ENCODE measurements around the gene GOLGA8Q. TPM values are rescaled to one million over a fixed set of nuclear protein-coding genes. Genes with fewer than 3 reads are reported as not detected.
A peak's percentile ranks its signal among the peaks of the same experiment; 100 is the strongest.
"Not testable (repeated sequence)": the region's sequence is repeated elsewhere in the genome, so short reads cannot be mapped to it uniquely, and the experiment has no call there.

GOLGA8Q gene, protein sequence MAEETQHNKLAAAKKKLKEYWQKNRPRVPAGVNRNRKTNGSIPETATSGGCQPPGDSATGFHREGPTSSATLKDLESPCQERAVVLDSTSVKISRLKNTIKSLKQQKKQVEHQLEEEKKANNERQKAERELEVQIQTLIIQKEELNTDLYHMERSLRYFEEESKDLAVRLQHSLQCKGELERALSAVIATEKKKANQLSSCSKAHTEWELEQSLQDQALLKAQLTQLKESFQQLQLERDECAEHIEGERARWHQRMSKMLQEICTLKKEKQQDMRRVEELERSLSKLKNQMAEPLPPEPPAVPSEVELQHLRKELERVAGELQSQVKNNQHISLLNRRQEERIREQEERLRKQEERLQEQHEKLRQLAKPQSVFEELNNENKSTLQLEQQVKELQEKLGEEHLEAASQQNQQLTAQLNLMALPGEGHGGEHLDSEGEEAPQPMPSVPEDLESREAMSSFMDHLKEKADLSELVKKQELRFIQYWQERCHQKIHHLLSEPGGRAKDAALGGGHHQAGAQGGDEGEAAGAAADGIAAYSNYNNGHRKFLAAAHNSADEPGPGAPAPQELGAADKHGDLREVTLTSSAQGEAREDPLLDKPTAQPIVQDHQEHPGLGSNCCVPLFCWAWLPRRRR
- not detected for polyA plus RNA-seq (2013, experiment 1 of 2)
- polyA plus RNA-seq (2013, experiment 2 of 2): not detected

DNA sequence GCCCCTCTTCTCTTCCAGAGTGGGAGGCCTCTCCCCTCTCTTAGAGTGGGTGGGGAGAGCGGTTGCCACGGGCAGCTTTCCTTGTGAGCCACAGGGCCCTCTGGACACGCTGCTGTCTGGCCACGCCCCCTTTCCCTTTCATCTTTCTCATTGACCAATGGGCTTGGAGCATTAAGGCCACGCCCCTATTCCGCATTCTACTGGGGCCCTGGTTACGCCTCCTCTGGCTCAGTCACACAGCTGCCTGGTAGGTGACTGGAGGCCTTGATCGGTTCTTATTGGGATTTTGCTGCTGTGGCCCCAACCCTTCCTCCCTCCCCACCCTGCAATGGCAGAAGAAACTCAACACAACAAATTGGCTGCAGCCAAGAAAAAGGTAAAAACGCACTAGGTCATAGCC lies at the start of gene GOLGA8Q:
Gene GOLGA8Q, plus strand, starts transcription at position 301 of the 400 bp plus-strand sequence. Its CDS starts 28 bp downstream, at position 329.
- no CpG with 5 or more reads among the region's 9 CpGs for WGBS
- not testable (repeated sequence) for H3K4me3 ChIP-seq (ENCODE audit: low read length); H3K27me3 ChIP-seq (ENCODE audit: insufficient read depth, low read length); H3K4me1 ChIP-seq (ENCODE audit: insufficient read depth, low read length); H3K36me3 ChIP-seq (ENCODE audit: insufficient read depth, low read length); H3K9ac ChIP-seq (ENCODE audit: low read depth, low read length); H3K9me3 ChIP-seq (ENCODE audit: insufficient read depth, low read depth, low read length); H3K27ac ChIP-seq (ENCODE audit: low read depth, low read length)

DNA sequence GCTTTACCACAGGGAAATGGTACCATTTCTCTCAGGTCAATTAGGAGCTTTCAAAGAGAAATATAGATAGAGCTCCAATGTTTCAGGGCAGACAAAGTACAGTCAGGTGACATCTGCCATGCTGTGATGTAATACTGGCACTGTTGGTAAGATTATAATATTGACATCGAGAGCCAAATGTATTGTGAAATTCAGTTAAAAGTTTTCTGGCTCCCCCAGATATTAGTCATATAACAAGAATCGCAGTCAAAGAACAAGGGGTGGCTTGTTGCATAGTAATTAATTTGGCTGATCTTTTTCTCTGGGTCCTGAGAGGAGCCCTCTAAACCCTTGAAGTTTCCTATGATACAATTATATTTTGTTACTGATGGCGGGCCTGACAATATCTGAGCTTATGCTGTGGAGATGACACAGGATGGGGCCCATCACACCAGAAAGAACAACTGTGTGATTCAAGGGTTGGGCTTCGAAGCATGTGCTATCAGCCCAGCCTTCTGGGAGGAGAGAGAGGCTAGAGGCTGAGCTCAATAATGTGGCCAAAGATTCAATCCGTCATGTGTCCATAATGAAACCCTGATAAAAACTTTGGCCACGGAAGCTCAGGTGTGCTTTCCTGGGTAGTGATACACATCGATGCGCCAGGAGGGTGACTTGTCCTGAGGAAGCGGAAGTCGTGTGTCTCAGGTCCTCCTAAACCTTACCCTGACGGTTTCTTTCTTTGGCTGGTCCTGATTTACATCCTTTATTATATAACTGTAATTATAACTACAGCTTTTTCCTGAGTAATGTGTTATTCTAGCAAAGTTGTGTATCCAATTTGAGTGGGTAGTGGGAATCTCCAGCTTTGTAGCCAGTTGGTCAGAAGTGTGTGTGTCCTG lies 48.7 kb upstream of the GOLGA8Q start:
- H3K27ac ChIP-seq (ENCODE audit: low read depth, low read length); H3K27me3 ChIP-seq (ENCODE audit: insufficient read depth, low read length); H3K4me1 ChIP-seq (ENCODE audit: insufficient read depth, low read length); H3K4me3 ChIP-seq (ENCODE audit: low read length); H3K36me3 ChIP-seq (ENCODE audit: insufficient read depth, low read length); H3K9me3 ChIP-seq (ENCODE audit: insufficient read depth, low read depth, low read length); H3K9ac ChIP-seq (ENCODE audit: low read depth, low read length): not testable (repeated sequence)
- 96% methylated on average over 4 of the region's 11 CpGs for WGBS

DNA sequence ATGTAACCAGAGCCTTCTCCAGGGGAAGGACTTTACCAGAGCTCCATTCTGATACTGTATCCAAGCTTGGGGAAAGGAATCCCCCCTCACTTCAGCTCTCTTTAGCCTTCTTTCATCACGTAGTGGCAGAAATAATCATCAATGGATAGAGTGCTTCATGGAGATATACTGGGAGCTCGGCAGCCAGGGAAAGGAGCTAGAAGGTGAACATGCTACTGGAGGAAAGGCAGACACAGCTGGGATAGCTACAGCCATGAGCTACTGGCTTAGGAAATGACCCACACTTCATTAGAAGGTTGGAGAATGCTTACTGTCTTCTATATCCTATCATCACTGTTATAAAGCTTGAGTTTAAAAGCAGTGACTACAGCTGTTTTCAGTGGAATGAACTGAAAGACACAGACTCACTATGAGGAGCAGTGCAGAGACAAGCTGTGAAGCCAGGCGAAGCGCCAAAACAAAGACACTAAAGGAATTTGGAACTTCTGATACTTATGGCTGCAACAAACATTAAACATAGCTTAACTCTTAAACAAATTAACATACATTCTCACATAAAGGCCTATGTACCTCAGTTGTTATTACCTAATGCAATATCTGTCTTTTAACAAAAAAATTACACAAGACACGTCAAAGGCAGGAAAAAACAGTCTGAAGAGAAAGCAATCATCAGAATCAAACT lies 47.5 kb upstream of the GOLGA8Q start:
- H3K4me1 ChIP-seq (ENCODE audit: insufficient read depth, low read length); H3K36me3 ChIP-seq (ENCODE audit: insufficient read depth, low read length); H3K9me3 ChIP-seq (ENCODE audit: insufficient read depth, low read depth, low read length); H3K4me3 ChIP-seq (ENCODE audit: low read length); H3K27me3 ChIP-seq (ENCODE audit: insufficient read depth, low read length); H3K9ac ChIP-seq (ENCODE audit: low read depth, low read length); H3K27ac ChIP-seq (ENCODE audit: low read depth, low read length): not testable (repeated sequence)
- WGBS: 94% methylated on average over 2 of the region's 5 CpGs

DNA sequence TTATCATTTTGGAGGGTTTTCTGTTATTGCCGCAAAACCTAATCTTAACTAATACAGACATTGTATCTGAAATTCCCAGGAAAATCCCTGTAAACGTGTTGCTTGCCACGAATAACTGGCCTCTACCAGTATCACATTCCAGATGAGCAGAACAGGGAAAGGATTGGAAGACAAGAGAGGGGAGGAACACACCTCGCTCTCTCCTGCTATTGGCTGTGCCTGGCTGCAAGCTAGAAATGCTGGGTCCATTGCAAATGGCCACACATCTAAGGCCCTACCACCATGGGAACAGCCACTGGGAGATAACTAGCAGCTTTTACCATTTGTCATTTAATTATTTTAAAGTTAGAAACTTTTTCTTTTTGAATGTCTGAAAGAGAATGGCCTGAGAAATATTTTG lies 37.3 kb upstream of the GOLGA8Q start:
- not testable (repeated sequence) for H3K27ac ChIP-seq (ENCODE audit: low read depth, low read length); H3K9ac ChIP-seq (ENCODE audit: low read depth, low read length); H3K4me3 ChIP-seq (ENCODE audit: low read length); H3K9me3 ChIP-seq (ENCODE audit: insufficient read depth, low read depth, low read length); H3K4me1 ChIP-seq (ENCODE audit: insufficient read depth, low read length); H3K36me3 ChIP-seq (ENCODE audit: insufficient read depth, low read length); H3K27me3 ChIP-seq (ENCODE audit: insufficient read depth, low read length)
- no CpG with 5 or more reads among the region's 4 CpGs for WGBS

DNA sequence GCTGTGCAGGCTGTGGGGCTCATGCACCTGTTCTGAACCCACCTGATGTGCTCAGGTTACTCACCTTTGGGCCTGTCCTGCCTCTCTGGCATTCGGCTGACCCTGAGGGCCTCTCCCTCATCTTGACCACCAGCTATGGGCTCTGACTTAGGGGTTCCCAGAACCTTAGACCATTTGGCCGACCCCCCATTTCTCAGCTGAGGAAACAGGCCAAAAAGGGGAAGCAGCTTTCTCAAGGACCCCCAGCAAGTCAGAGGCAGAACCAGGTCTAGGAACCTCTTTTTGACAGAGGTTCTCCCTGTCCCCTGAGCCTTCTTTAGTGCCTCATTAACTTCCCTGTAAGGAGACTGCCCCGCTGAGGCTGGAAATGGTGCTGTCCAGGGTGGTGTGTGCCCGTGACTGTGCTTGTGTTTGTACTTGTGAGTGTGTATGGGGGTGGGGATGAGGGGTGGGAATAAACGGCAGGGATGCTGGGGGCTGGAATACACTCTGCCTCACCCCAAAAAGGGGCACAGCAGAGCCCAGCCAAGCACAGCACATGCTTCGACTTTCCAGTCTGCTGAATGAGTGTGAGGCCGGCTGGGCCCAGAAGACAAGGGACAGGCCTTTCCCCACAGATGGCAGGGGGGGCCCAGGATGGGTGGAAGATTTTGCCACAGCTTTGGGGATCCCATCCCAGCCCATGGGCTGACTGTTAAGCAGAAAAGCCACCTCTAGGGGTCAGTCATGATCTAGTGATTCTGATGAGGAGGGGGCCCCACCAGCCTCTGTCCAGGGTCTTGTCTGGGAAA lies 28.2 kb upstream of the GOLGA8Q start:
- not testable (repeated sequence) for H3K9ac ChIP-seq (ENCODE audit: low read depth, low read length)

DNA sequence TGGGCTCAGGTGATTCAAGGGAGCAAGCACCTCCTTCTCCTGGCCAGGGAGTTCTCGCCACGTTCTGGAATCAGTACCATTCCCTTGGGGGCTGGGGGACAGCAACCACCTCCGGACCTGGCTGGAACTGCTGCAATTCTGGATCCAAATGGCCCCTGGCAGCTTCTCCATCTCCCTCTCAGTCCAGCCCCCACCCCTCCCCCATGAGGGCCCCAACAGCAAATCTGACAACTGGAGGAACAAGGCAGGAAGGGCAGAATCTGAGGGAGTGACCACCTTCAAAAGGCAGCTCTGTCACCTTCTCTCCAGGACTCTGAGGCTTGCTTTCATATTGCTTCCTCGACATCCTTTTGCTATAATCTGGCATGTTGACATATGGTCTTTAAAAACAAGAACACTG lies 25.9 kb upstream of the GOLGA8Q start:
- WGBS: 83% methylated on average over 1 of the region's 4 CpGs
- not testable (repeated sequence) for H3K27me3 ChIP-seq (ENCODE audit: insufficient read depth, low read length); H3K4me3 ChIP-seq (ENCODE audit: low read length); H3K36me3 ChIP-seq (ENCODE audit: insufficient read depth, low read length); H3K9ac ChIP-seq (ENCODE audit: low read depth, low read length); H3K9me3 ChIP-seq (ENCODE audit: insufficient read depth, low read depth, low read length); H3K27ac ChIP-seq (ENCODE audit: low read depth, low read length); H3K4me1 ChIP-seq (ENCODE audit: insufficient read depth, low read length)

More for the DNA sequence above, 28.2 kb upstream of the GOLGA8Q start:
- 68% methylated on average over 4 of the region's 7 CpGs for WGBS
- H3K4me1 ChIP-seq (ENCODE audit: insufficient read depth, low read length); H3K27ac ChIP-seq (ENCODE audit: low read depth, low read length); H3K27me3 ChIP-seq (ENCODE audit: insufficient read depth, low read length); H3K4me3 ChIP-seq (ENCODE audit: low read length); H3K9me3 ChIP-seq (ENCODE audit: insufficient read depth, low read depth, low read length); H3K36me3 ChIP-seq (ENCODE audit: insufficient read depth, low read length): not testable (repeated sequence)

DNA sequence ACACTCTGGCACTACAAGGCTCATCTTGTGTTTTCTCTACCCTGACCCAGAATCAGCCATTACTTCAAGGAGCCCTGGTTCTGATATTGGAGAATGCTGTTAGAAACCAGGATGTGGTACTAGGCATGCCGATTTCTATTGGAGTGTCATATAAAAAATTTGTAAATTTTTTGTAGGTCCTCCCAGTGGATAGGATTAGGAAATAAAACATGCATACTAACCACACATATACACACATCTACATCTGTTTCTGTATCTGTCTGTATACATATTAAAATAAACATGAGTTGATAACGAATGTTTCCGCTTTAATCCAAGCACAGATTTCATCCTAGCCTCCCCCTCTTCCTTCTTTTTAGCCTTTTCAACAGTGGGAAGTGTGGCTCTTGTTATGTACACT lies 22.8 kb upstream of the GOLGA8Q start:
- H3K9me3 ChIP-seq (ENCODE audit: insufficient read depth, low read depth, low read length); H3K9ac ChIP-seq (ENCODE audit: low read depth, low read length); H3K36me3 ChIP-seq (ENCODE audit: insufficient read depth, low read length); H3K27ac ChIP-seq (ENCODE audit: low read depth, low read length); H3K27me3 ChIP-seq (ENCODE audit: insufficient read depth, low read length); H3K4me3 ChIP-seq (ENCODE audit: low read length); H3K4me1 ChIP-seq (ENCODE audit: insufficient read depth, low read length): not testable (repeated sequence)
- no CpG with 5 or more reads among the region's 3 CpGs for WGBS

DNA sequence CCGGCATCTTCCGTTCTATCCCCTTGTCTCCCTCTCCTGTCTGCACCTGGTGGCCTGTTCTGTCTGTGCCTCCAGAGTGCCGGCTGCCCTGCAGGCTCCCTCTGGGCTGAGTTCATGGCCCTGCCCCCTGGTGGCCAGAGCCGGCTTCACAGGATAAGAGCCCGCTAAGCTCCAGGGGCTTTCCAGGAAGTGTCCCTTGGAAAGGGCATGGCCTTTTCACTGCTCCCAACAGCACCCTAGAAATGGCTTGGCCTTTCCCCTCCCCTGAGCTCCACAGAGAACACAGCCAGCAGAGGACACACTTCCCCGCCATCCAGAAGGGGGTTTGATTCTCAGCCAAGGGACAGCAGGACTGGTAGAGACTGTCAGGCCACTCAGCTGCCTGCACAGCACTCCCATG lies 15.1 kb downstream of the GOLGA8Q start:
- not testable (repeated sequence) for H3K27me3 ChIP-seq (ENCODE audit: insufficient read depth, low read length); H3K9me3 ChIP-seq (ENCODE audit: insufficient read depth, low read depth, low read length); H3K27ac ChIP-seq (ENCODE audit: low read depth, low read length); H3K36me3 ChIP-seq (ENCODE audit: insufficient read depth, low read length); H3K4me1 ChIP-seq (ENCODE audit: insufficient read depth, low read length); H3K9ac ChIP-seq (ENCODE audit: low read depth, low read length); H3K4me3 ChIP-seq (ENCODE audit: low read length)
- 0% methylated on average over 3 of the region's 6 CpGs for WGBS

DNA sequence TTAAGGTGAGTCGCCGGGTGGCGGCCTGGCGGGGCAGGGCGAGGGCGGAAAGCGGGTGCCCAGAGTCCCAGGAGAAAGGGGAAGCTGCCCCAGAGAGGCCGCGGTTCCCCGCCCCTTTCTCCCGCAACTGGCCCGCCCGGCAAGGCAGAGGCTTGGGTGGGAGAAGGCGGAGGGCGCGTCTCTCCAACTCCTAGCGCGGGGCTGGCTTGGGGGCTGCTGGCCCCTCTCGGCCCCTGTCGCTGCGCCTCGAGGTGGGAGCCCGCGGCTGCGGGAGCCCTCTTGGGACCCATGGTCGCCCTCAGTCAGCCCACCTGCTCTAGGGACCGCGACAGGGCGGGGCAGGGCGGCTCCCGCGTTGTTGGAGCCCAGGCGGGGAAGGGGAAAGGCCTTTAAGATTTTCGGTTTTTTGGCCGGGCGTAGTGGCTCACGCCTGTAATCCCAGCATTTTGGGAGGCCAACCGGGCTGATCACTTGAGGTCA lies 21.2 kb downstream of the GOLGA8Q start:
- WGBS: no CpG with 5 or more reads among the region's 38 CpGs
- H3K9ac ChIP-seq (ENCODE audit: low read depth, low read length); H3K4me1 ChIP-seq (ENCODE audit: insufficient read depth, low read length): not testable (repeated sequence)

DNA sequence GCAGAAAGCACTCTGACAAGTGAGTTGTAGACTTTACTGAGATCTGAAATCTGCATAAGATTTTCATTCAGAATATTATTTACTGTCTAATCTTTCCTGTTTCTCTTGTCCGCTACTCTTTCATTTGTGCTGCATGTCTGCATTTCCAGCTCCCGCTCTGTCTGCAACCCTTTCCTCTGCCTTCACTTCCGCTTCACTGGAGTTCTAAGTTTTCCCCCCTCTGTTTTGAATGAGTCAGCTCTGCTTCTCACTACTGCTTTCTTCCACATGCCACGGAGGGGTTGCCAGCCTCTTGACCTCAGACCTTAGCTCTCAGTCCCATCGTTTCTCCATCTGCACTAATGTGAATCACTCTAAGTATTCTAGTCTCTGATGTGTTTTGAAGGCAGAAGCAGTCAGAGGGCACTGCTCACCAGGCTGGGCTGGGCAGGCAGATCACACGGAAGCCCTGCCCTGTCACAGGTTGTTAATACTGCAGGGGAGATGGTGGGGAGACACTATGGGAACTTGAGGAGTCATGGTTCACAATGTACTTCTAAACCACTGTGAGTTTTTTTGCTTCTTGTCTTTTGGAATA lies 27.6 kb downstream of the GOLGA8Q start:
- H3K4me3 ChIP-seq (ENCODE audit: low read length); H3K9me3 ChIP-seq (ENCODE audit: insufficient read depth, low read depth, low read length); H3K36me3 ChIP-seq (ENCODE audit: insufficient read depth, low read length); H3K9ac ChIP-seq (ENCODE audit: low read depth, low read length); H3K4me1 ChIP-seq (ENCODE audit: insufficient read depth, low read length); H3K27ac ChIP-seq (ENCODE audit: low read depth, low read length); H3K27me3 ChIP-seq (ENCODE audit: insufficient read depth, low read length): not testable (repeated sequence)
- WGBS: no CpG with 5 or more reads among the region's 6 CpGs

More for the DNA sequence above, 21.2 kb downstream of the GOLGA8Q start:
- not testable (repeated sequence) for H3K36me3 ChIP-seq (ENCODE audit: insufficient read depth, low read length); H3K27ac ChIP-seq (ENCODE audit: low read depth, low read length); H3K9me3 ChIP-seq (ENCODE audit: insufficient read depth, low read depth, low read length); H3K27me3 ChIP-seq (ENCODE audit: insufficient read depth, low read length)
- peak overlapping the region; percentile 44; the same call in 1 of the 2 replicates for H3K4me3 ChIP-seq (ENCODE audit: low read length)
